Measurements from ENCODE around the gene ABCA7.

The ABCA7 gene

DNA sequence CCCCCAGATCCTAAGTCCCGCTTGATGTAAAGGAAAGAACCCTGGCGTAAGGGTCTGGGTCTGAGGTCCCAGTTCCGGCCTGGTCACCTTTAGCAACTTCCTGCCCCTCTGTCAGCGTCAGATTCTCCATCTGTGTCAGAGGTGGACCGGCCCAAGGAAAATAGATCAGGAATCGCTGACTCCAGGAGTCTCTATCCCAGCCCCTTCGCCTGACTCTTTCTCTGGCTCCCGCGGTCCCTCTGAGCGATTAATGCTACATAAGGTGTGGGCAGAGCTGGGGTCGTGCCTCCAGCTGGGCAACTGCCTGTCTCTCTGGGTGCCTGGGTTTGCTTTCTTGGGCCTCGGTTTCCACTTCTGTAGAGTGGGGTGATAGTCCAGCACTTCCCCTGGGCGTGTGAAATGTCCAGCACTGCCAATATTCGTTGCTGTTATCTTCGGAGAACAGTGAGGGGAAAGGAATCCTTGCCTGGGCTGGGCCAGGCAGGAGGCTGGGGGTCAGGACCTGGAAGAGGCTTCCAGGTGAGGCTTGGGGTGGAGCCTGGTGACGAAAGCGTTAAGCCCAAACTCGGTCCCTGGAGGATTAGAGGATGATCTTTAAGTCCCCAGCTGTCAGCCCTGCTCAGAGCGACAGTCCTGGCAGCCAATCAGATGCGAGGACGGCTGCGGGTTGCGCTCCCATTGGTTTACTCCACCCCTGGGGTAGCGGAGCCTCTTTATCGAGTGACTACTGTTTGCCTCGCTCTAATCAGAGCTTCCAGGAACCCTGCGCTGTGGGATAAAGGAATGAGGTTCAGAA is 767 bp downstream of the ABCA7 start:
- DNase-seq (ENCODE audit: low spot score) = peak; percentile 91

- DNase-seq (ENCODE audit: low spot score) = no peak
Observed at GRCh38 chr19:1041272-1041834, 1.4 kb downstream of the ABCA7 start.

- DNase-seq (ENCODE audit: low spot score) = no peak
Observed at GRCh38 chr19:1041835-1042685, 2.2 kb downstream of the ABCA7 start.

DNA sequence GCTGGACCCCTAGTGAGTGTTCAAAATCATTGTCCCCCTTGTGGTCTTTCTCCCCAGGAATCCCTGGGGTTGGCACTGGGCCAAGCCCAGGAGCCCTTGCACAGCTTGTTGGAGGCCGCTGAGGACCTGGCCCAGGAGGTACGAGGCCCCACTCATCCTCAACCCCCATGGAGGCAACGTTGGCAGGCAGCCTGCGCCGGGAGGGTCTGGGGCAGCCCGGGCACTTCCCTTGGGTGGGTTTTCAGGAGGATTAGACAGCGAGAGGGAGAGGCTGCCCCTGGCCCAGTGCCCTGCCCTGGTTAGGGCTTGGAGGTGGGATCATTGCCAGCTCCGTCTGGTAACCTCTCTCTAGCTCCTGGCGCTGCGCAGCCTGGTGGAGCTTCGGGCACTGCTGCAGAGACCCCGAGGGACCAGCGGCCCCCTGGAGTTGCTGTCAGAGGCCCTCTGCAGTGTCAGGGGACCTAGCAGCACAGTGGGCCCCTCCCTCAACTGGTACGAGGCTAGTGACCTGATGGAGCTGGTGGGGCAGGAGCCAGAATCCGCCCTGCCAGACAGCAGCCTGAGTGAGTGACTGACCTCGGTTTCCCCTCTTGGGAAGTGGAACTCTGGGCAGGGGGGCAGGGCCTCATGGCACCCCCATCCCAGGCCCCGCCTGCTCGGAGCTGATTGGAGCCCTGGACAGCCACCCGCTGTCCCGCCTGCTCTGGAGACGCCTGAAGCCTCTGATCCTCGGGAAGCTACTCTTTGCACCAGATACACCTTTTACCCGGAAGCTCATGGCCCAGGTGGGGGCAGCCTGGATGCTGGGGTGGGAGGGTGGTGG is 3.0 kb downstream of the ABCA7 start:
- no peak for DNase-seq (ENCODE audit: low spot score)

DNA sequence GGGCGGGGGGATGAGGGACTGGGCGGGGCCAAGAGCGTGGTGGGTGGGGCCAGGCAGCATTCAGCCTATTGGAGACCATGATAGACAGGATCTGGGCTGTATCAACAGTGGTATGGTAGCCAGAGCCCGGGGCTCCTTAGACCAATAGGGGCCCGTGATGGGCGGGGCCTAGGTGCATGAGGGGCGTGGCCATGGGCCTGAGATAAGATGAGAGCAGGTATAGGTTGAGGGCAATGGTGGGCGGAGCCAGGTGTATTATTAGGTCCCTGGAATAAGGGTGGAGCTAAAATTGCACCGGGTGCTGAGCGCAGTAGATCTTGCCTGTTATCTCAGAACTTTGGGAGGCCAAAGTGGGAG is 5.3 kb downstream of the ABCA7 start:
- peak; percentile 63 for DNase-seq (ENCODE audit: low spot score)

- DNase-seq (ENCODE audit: low spot score) = no peak
Observed at GRCh38 chr19:1046117-1046626, 6.3 kb downstream of the ABCA7 start.

DNA sequence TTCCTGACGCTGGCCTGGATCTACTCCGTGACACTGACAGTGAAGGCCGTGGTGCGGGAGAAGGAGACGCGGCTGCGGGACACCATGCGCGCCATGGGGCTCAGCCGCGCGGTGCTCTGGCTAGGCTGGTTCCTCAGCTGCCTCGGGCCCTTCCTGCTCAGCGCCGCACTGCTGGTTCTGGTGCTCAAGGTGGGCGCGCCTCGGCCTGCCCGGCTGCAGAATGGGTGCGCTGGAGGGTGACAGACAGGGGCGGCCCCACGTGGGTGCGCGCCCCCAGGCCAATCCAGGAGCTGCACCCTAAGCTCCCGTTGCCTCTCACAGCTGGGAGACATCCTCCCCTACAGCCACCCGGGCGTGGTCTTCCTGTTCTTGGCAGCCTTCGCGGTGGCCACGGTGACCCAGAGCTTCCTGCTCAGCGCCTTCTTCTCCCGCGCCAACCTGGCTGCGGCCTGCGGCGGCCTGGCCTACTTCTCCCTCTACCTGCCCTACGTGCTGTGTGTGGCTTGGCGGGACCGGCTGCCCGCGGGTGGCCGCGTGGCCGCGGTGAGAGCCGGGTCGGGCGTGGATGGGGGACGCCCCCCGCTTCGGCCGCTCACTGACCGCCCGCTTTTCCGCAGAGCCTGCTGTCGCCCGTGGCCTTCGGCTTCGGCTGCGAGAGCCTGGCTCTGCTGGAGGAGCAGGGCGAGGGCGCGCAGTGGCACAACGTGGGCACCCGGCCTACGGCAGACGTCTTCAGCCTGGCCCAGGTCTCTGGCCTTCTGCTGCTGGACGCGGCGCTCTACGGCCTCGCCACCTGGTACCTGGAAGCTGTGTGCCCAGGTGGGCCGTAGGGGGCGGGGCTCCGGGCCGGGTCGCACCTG is 7.2 kb downstream of the ABCA7 start:
- no peak for DNase-seq (ENCODE audit: low spot score)

DNA sequence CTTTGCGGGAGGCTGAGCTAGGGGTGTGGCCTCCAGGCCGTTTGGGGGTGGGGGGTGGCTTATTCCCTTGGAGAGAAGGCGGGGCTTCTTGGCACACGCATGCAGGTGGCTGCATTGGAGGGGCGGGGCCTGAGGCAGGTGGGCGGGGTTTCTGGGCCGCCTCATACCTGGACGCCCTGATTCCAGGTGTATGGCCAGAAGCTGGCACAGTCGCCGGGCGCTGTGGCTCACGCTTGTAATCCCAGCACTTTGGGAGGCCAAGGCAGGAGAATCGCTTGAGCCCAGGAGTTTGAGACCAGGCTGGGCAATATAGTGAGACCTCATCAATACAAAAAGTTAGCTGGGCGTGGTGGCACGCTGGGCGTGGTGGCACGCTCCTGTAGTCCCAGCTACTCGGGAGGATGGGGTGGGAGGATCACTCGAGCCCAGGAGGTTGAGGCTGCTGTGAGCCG is 7.8 kb downstream of the ABCA7 start:
- DNase-seq (ENCODE audit: low spot score) = no peak

GRCh38 chr19:1049106-1049505 is 9.2 kb downstream of the ABCA7 start:
- DNase-seq (ENCODE audit: low spot score) = no peak

DNA sequence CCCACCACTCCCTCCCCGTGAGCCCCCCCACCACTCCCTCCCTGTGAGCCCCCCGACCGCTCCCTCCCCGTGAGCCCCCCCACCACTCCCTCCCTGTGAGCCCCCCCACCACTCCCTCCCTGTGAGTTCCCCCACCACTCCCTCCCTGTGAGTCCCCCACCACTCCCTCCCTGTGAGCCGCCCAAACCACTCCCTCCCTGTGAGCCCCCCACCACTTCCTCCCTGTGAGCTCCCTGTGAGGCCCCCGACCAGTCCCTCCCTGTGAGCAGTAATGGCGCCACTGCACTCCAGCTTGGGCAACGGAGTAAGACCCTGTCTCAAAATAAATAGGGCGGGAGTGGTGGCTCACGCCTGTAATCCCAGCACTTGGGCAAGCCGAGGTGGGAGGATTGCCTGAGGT is 9.9 kb downstream of the ABCA7 start:
- no peak for DNase-seq (ENCODE audit: low spot score)

DNA sequence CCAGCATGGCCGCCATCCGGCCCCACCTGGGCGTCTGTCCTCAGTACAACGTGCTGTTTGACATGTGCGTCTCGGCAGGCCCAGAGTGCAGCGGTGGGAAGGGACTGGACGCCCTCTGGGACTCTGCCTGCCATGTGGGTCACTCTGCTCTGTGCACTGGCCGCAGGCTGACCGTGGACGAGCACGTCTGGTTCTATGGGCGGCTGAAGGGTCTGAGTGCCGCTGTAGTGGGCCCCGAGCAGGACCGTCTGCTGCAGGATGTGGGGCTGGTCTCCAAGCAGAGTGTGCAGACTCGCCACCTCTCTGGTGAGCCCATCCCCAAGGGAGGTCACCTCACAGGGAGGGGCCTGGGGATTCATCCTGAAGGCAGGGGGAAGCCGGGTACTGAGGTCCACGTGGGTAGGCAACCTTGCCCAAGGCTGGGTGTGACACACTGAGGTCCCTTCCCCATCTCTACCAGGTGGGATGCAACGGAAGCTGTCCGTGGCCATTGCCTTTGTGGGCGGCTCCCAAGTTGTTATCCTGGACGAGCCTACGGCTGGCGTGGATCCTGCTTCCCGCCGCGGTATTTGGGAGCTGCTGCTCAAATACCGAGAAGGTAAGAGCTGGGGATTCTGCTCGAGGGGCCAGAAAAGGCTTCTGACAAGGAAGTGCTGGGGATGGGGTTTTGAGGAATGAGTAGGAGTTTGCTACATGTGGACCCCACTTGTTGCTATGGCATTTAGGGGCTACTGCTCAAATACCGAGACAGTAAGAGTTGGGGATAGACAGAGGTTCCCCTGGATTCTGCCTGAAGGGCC is 11.3 kb downstream of the ABCA7 start:
- no peak for DNase-seq (ENCODE audit: low spot score)

DNA sequence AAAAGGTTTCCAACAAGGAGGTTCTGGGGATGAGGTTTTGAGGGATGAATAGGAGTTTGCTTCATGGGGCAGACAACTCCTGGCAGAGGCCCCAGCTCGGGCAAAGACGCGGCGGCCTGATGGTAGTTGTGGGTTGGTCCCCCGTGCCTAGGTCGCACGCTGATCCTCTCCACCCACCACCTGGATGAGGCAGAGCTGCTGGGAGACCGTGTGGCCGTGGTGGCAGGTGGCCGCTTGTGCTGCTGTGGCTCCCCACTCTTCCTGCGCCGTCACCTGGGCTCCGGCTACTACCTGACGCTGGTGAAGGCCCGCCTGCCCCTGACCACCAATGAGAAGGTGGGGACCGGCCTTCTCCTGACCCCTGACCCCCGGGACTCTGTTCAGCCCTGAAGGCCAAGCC is 11.9 kb downstream of the ABCA7 start:
- no peak for DNase-seq (ENCODE audit: low spot score)

- DNase-seq (ENCODE audit: low spot score) = no peak
Observed at GRCh38 chr19:1052349-1052975, 12.6 kb downstream of the ABCA7 start.

DNA sequence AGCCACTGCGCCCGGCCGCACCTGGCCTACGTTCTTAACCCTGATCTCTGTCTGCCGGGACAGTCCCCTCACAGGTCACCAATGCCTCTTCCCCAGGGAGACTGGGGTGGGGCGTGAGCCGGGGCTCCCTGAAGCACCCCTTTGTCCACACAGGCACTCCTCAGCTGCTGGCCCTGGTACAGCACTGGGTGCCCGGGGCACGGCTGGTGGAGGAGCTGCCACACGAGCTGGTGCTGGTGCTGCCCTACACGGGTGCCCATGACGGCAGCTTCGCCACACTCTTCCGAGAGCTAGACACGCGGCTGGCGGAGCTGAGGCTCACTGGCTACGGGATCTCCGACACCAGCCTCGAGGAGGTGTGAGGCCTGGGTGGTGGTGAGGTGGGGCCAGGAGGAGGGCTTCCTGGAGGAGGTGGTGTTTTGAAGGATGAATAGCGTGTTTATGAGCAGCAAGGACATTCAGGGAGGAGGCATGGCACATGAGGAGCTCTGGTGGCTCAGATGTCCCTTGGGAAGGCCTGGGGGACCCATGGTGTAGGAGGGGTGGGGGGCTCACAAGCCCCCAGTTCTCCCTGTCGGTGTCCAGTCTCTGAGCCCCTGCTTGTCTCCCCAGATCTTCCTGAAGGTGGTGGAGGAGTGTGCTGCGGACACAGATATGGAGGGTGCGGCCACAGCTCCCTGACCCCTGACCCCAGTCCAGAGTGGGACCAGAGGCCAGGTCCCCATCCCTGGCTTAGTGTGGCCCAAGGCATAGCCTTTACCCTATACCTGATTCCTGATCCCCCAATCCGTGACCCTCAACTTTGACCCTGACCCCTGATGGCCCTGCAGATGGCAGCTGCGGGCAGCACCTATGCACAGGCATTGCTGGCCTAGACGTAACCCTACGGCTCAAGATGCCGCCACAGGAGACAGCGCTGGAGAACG is 13.5 kb downstream of the ABCA7 start:
- no peak for DNase-seq (ENCODE audit: low spot score)

DNA sequence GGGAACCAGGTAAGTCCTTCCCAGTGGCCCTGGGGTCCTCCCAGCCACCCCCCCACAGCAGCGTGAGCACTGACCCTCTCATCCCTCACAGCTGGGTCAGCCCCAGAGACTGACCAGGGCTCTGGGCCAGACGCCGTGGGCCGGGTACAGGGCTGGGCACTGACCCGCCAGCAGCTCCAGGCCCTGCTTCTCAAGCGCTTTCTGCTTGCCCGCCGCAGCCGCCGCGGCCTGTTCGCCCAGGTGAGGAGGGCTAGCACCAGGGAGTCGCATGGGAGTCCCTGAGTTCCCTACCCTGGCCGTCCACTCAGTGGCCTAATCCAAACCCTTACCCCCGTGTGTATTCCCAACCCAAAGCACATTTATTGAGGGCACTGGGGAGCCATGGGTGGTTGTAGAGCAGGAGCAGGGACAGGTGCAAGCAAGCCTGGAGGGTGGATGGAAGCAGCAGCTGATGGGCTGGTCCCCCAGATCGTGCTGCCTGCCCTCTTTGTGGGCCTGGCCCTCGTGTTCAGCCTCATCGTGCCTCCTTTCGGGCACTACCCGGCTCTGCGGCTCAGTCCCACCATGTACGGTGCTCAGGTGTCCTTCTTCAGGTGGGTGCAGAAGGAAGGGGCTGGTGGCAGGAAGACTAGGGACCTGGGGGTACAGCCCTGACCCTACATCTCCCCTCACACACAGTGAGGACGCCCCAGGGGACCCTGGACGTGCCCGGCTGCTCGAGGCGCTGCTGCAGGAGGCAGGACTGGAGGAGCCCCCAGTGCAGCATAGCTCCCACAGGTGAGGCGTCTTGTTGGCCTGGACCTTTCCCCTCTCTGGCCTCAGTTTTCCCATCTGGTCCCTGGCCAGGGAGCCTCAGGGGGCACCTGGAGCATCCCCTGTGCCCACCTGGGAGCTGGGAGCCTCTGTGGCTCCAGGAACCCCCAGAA is 14.5 kb downstream of the ABCA7 start:
- no peak for DNase-seq (ENCODE audit: low spot score)

GRCh38 chr19:1055028-1055425 is 15.1 kb downstream of the ABCA7 start:
- no peak for DNase-seq (ENCODE audit: low spot score)

GRCh38 chr19:1055886-1056620 is 16.1 kb downstream of the ABCA7 start:
- no peak for DNase-seq (ENCODE audit: low spot score)

Data from COLO829 (cell line).